GM12873 (cell line): ENCODE data around the gene XDH.

Source experiments
- TF ChIP-seq, protein P1 (sequence below): IDR thresholded peaks from 2 replicates; pipeline ENCODE4 v1.5.1; 2012; ENCODE audit warnings: low read depth, mild to moderate bottlenecking, moderate library complexity, low read length, control low read depth; ENCODE audit not compliant: insufficient read depth; ENCODE audit errors: missing control alignments

XDH gene

DNA sequence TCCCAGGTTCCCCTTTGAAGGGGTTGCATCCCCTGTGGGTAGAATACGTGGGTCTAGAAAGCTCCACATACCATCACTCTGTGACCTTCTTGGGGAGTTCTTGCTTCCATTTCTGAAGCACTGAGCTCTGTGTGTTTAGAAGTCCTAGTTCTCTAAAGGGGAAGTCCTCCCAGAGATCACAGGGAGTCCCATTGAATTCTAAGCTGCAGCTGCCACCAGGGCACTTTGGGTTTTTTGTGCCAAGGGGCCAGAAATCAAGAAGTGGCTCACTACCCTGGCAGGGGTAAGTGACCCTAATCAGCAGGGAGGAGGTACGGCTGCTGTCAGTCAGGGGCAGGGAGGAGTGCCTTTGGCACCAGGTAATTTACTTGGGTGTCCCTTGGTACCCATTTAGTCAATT, 109.7 kb downstream of the XDH start:
- TF ChIP-seq, protein P1, sequence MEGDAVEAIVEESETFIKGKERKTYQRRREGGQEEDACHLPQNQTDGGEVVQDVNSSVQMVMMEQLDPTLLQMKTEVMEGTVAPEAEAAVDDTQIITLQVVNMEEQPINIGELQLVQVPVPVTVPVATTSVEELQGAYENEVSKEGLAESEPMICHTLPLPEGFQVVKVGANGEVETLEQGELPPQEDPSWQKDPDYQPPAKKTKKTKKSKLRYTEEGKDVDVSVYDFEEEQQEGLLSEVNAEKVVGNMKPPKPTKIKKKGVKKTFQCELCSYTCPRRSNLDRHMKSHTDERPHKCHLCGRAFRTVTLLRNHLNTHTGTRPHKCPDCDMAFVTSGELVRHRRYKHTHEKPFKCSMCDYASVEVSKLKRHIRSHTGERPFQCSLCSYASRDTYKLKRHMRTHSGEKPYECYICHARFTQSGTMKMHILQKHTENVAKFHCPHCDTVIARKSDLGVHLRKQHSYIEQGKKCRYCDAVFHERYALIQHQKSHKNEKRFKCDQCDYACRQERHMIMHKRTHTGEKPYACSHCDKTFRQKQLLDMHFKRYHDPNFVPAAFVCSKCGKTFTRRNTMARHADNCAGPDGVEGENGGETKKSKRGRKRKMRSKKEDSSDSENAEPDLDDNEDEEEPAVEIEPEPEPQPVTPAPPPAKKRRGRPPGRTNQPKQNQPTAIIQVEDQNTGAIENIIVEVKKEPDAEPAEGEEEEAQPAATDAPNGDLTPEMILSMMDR, result no peak

DNA sequence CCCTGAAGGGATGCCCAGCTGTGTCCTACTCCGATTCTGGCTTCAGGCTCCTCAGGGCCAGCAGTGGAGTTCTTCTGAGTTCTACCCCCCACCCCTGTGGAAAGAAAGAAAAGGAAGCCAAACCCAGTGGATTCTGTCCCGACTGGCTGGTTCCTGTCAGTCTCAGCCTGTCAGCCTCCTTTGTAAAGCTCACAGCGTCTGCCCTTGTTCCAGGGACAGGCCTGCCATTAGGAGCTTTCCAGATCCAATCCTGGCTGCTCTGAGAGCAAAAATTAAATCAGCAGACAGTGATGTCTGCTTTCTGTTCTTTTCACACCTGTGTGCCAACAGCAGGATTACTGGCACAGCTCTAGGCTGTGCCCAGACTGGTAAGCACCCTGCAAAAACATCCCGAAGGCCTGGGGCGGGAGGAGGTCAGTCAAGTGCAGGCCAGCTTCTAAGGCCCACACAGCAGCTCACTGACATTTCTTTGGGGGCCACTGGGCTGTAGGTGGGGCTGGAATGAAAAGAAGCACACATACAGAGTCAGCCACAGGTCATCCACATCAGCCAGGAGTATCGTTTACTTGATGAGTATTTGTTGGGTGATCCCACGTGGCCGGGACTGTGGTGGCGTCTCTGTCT, 111.5 kb downstream of the XDH start:
- TF ChIP-seq, protein P1, result no peak

DNA sequence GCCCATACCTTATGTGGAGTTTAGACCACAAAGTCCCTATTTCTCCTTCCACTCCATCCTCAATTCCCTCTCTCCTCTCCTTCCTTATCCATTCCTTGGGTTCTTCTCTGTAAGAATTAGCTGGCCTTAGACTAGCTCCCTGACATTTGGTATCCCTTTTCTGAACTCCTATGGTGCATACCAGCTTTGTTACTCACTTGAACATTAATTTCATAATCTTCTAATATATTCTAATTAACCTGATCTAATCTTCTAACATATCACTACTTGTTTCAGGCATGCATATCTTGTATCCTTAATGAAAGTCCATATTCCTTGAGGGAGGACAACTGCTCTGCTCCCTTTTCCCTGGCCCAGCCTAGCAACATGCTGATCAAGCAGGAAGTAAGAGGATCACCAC, 114.2 kb downstream of the XDH start:
- TF ChIP-seq, protein P1, result no peak

DNA sequence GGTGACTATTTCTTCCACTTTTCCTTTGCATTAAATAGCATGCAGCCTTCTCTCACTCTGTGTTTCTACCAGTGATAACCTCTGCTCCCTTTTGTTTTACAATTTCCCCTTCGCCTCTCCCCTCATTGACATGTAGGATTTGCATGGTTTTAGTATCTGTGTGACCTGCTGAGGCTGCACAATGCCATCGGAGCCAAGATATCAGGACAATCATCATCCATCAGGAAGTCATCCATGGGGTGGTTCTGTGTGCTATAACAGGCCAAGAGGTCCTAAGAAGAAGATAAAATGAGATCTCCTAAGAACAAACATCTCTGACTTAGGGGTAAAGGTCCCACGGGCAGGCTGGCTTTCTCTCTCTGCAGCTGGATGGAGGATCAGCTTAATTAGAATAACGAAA, 115.0 kb downstream of the XDH start:
- TF ChIP-seq, protein P1, result no peak

DNA sequence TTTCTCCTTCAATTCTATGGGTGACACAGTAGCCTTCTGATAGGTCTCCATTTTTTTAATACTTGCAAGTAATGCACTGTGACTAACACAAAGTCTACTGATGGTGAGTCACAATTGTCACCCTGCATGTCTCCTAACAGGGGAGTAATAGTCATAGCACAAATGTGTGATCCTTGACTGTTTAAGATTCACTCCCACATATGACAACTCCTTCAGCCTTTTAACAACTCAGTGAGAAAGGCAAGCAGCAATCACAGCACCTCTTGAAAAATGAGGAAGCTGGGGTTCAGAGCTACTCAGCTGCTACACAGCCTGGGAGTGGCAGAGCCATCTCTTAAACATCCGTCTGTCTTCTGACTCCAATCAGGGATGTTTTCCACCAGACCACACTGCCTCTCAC, 116.8 kb downstream of the XDH start:
- TF ChIP-seq, protein P1, result no peak

DNA sequence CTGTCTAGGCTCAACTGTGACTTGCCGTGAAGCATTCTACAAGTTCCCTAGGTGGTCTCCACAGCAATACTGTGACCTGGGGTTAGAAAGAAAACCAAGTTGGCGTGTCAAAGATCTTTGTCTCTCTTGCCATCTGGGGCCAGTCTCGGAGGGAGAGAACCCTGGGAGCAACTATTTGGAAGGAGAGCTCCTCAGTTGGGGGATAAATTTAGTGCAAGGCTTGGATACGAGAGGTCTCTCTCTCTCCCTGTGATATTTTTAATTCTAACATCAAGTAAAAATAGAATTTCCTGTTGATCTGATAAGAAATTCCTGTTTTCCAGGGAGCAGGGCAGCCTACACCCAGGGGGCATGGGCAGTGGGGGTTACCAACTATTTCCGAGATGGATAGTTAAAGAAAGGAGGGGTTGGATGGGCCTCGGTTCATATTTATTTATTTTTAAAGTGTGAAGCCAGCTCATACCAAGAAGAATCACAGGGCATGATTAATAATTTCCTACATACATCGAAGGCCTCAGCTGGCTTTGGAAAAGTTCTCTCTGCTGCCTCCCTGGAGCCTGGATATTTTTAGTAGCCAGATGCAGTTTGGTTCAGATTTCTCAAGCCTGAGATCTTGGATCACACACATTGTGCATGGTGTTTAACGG, 117.8 kb downstream of the XDH start:
- TF ChIP-seq, protein P1, result no peak

DNA sequence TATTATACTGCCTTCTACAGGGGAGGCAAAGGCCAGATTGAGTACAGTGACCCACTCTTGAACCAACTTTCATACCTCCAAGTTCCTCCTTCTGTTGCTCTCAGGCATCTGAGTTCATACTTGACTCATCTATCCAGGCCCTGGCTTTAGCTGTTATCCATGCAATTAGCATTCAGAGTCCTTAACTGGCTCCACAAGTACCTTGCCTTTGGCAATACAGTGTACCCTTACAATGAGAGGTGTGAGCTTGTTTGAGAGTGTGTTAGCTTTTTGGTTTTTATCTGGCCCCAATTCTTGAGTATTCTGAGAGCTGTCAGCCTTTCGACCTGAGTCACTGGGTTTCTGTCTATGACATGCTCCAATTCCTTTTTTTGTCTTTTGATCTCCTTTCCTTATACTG, 120.3 kb downstream of the XDH start:
- TF ChIP-seq, protein P1, result no peak
